GM12892 (cell line): ENCODE measurements around the gene LONRF3.

Experiments used
- POLR2A ChIP-seq: IDR thresholded peaks from 2 replicates; pipeline ENCODE4 v1.6.1; 2011; ENCODE audit warnings: low read depth, low read length, control low read depth
- POLR2AphosphoS5 ChIP-seq: IDR thresholded peaks from 2 replicates; pipeline ENCODE4 v1.6.1; 2011; ENCODE audit warnings: low read depth, low read length, control low read depth
- TAF1 ChIP-seq: IDR thresholded peaks from 2 replicates; pipeline ENCODE4 v1.6.1; 2011; ENCODE audit warnings: low read depth, mild to moderate bottlenecking, control low read depth, low read length, borderline replicate concordance

DNA sequence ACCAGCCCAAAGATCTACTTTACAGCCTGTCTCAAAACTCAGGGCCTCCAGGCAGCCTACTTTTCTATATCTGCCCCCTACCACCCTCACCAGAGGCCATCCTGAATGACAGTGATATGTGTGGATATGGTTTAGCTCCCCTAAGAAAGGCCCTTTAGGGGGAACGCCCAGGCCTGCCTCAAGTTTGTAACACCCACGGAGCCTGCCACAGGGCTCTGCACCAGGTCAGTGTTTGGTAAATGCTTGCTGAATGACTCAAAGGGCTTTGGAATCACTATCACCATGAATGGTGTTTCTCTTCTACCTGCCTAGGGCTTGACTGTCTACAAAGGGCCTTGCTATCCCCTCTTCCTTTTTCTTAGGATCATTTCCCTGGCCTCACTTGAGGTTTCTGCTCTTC is 11.3 kb upstream of the LONRF3 start:
- TF ChIP-seq POLR2AphosphoS5 (no peak), POLR2A (no peak), TAF1 (no peak)
